Ramos (cell line): ENCODE results near the gene DENND4B.
"Not testable (repeated sequence)": the region's sequence is repeated elsewhere in the genome, so short reads cannot be mapped to it uniquely, and the experiment has no call there.

Experiments
- in situ Hi-C: fragments of 300-500 bp; cut with MboI; formaldehyde crosslinking; loops from one replicate; pipeline ENCODE4 v1.14.3; 2022; ENCODE audit warnings: low sequenced_read_pairs; ENCODE audit not compliant: unreplicated experiment

Gene DENND4B

GRCh38 chr1:153905908-153906307 lies 40.6 kb downstream of the DENND4B start:
- in situ Hi-C loops = not testable (repeated sequence)

GRCh38 chr1:153903841-153904455 lies 42.6 kb downstream of the DENND4B start:
- in situ Hi-C loops = no loop called here

GRCh38 chr1:153899509-153899908 lies 47.0 kb downstream of the DENND4B start:
- in situ Hi-C loops = no loop called here

- in situ Hi-C loops = not testable (repeated sequence)
Observed at GRCh38 chr1:153895866-153896265, 50.7 kb downstream of the DENND4B start.

- in situ Hi-C loops = not testable (repeated sequence)
Observed at GRCh38 chr1:153891042-153891441, 55.5 kb downstream of the DENND4B start.

GRCh38 chr1:153888533-153888932 lies 58.0 kb downstream of the DENND4B start:
- in situ Hi-C loops = no loop called here

- in situ Hi-C loops = no loop called here
Observed at GRCh38 chr1:153886127-153886526, 60.4 kb downstream of the DENND4B start.

- in situ Hi-C loops = no loop called here
Observed at GRCh38 chr1:153883223-153883622, 63.3 kb downstream of the DENND4B start.

- in situ Hi-C loops = no loop called here
Observed at GRCh38 chr1:153882296-153882912, 64.1 kb downstream of the DENND4B start.

- in situ Hi-C loops = no loop called here
Observed at GRCh38 chr1:153881751-153882150, 64.8 kb downstream of the DENND4B start.

- in situ Hi-C loops = no loop called here
Observed at GRCh38 chr1:153880962-153881361, 65.6 kb downstream of the DENND4B start.

GRCh38 chr1:153880024-153880423 lies 66.5 kb downstream of the DENND4B start:
- in situ Hi-C loops = no loop called here
